ENCODE measurements around the gene DNAH10. TPM values are rescaled to one million over a fixed set of nuclear protein-coding genes. Genes with fewer than 3 reads are reported as not detected.

DNAH10 gene
- total RNA-seq, 1 experiment from 2014 or later, result not detected

DNA sequence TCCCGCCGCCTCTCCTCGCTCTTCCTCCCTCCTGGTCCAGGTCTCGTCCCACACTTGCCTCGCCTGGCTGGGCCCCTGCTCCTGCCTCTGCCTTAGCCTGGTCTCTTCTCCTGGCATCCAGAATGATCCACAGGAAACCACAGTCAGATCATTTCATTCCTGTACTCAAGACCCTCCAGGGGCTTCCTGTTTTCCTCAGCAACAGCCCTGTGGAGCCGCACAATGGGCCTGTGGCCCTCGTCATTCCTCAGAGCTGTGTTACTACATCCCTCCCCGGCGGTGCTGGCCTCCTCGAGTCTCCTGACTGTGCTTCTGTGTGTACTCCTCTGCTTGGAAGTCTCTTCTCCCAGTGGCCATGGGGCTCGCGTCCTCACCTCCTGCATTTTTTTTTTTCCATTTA is 29.9 kb upstream of the DNAH10 start:
- H3K27ac ChIP-seq, result no peak overlapping the region
- BruUV-seq (replicated peaks), result no TSS peak
- H3F3A ChIP-seq (ENCODE audit: insufficient read depth, low read depth), result no peaks in the 10 kb centered on the region
- ChIA-PET POLR2A (ENCODE audit: unreplicated experiment) (no interaction called here), CTCF (no interaction called here)
- no peaks in the 10 kb centered on the region for H3K27me3 ChIP-seq (ENCODE audit: insufficient read depth, low read depth)
- H2AFZ ChIP-seq, result no peak overlapping the region
- TF ChIP-seq, protein P1, sequence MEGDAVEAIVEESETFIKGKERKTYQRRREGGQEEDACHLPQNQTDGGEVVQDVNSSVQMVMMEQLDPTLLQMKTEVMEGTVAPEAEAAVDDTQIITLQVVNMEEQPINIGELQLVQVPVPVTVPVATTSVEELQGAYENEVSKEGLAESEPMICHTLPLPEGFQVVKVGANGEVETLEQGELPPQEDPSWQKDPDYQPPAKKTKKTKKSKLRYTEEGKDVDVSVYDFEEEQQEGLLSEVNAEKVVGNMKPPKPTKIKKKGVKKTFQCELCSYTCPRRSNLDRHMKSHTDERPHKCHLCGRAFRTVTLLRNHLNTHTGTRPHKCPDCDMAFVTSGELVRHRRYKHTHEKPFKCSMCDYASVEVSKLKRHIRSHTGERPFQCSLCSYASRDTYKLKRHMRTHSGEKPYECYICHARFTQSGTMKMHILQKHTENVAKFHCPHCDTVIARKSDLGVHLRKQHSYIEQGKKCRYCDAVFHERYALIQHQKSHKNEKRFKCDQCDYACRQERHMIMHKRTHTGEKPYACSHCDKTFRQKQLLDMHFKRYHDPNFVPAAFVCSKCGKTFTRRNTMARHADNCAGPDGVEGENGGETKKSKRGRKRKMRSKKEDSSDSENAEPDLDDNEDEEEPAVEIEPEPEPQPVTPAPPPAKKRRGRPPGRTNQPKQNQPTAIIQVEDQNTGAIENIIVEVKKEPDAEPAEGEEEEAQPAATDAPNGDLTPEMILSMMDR (conservative IDR thresholded peaks at IDR 0.05), result no peak
- TF ChIP-seq EZH2 (IDR thresholded peaks at IDR 0.05; ENCODE audit: low read depth), result no peak
- no peaks in the 10 kb centered on the region for H4K20me1 ChIP-seq (ENCODE audit: insufficient read depth)
- no peak overlapping the region for H3K4me3 ChIP-seq
- intact Hi-C loops (cut with micrococcal nuclease; ENCODE audit: unreplicated experiment), result no loop called here
- H3K9me3 ChIP-seq (ENCODE audit: insufficient read depth, low read depth), result no peaks in the 10 kb centered on the region
- H3K4me1 ChIP-seq (replicated peaks; ENCODE audit: insufficient read depth), result no peaks in the 10 kb centered on the region
- no peaks in the 10 kb centered on the region for H3K9me2 ChIP-seq (ENCODE audit: insufficient read depth)
- no peak for DNase-seq
- no peak overlapping the region for H3K4me2 ChIP-seq
- H3K79me2 ChIP-seq (ENCODE audit: low read depth), result no peaks in the 10 kb centered on the region
- H3K36me3 ChIP-seq (ENCODE audit: low read depth), result no peaks in the 10 kb centered on the region

DNA sequence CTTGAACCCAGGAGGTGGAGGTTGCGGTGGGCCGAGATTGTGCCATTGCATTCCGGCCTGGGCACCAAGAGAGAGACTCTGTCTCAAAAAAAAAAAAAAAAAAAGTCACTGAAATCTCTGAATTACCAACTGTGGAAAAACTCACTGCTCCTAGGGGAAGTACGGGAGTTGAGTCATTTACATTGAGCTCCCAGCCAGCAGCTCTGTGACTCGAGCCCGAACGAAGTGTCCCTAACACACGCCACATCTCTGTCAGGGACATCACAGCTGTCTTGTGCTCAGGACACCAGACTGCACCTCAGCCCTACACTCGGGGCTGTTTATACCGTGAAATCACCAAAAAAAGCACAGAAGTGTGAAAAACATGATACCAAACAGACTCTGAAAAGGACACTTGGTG is 28.9 kb upstream of the DNAH10 start:
- no peak for TF ChIP-seq EZH2 (IDR thresholded peaks at IDR 0.05; ENCODE audit: low read depth)
- TF ChIP-seq, protein P1 (conservative IDR thresholded peaks at IDR 0.05), result no peak
- Histone ChIP-seq H3K27ac (no peak overlapping the region), H3K9me3 (ENCODE audit: insufficient read depth, low read depth) (no peaks in the 10 kb centered on the region), H4K20me1 (ENCODE audit: insufficient read depth) (no peaks in the 10 kb centered on the region), H3K27me3 (ENCODE audit: insufficient read depth, low read depth) (no peaks in the 10 kb centered on the region), H3K36me3 (ENCODE audit: low read depth) (0 out of 2 replicates have a peak, but pooled peaks cover 6% of the 10 kb centered on the region), H3F3A (ENCODE audit: insufficient read depth, low read depth) (no peaks in the 10 kb centered on the region), H3K4me1 (replicated peaks; ENCODE audit: insufficient read depth) (no peaks in the 10 kb centered on the region), H2AFZ (no peak overlapping the region), H3K79me2 (ENCODE audit: low read depth) (no peaks in the 10 kb centered on the region), H3K4me3 (no peak overlapping the region), H3K9me2 (ENCODE audit: insufficient read depth) (no peaks in the 10 kb centered on the region), H3K4me2 (no peak overlapping the region)
- BruUV-seq (replicated peaks), result no TSS peak
- no peak for DNase-seq
- ChIA-PET POLR2A (ENCODE audit: unreplicated experiment) (no interaction called here), CTCF (no interaction called here)
- intact Hi-C loops (cut with micrococcal nuclease; ENCODE audit: unreplicated experiment), result no loop called here

DNA sequence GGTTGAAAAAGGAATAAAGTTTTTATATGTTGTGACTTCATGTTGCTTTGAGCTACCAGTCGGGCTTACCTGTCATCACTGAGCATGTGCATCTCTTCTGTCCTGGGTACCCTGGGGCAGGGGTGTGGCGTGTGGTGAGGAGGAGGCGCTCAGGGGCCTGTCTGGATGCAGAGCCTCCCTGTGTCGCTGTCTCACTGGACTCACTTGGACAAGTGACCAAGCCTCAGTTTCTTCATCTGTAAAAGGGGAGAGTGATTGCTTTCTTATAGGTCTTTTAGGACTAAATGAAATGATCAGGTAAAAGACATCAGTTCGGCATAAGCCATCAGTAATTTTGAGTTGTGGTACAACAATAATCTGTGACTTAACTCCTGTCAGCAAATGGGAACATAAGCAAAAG is 27.8 kb upstream of the DNAH10 start:
- Histone ChIP-seq H2AFZ (no peak overlapping the region), H3K36me3 (ENCODE audit: low read depth) (0 out of 2 replicates have a peak, but pooled peaks cover 6% of the 10 kb centered on the region), H3K9me2 (ENCODE audit: insufficient read depth) (no peaks in the 10 kb centered on the region), H4K20me1 (ENCODE audit: insufficient read depth) (no peaks in the 10 kb centered on the region), H3K4me3 (no peak overlapping the region), H3K27ac (no peak overlapping the region), H3K79me2 (ENCODE audit: low read depth) (no peaks in the 10 kb centered on the region), H3K27me3 (ENCODE audit: insufficient read depth, low read depth) (no peaks in the 10 kb centered on the region), H3K4me2 (no peak overlapping the region), H3K4me1 (replicated peaks; ENCODE audit: insufficient read depth) (no peaks in the 10 kb centered on the region), H3F3A (ENCODE audit: insufficient read depth, low read depth) (no peaks in the 10 kb centered on the region), H3K9me3 (ENCODE audit: insufficient read depth, low read depth) (no peaks in the 10 kb centered on the region)
- ChIA-PET POLR2A (ENCODE audit: unreplicated experiment) (no interaction called here), CTCF (no interaction called here)
- intact Hi-C loops (cut with micrococcal nuclease; ENCODE audit: unreplicated experiment), result no loop called here
- no TSS peak for BruUV-seq (replicated peaks)
- DNase-seq, result no peak
- TF ChIP-seq, protein P1 (conservative IDR thresholded peaks at IDR 0.05), result no peak
- no peak for TF ChIP-seq EZH2 (IDR thresholded peaks at IDR 0.05; ENCODE audit: low read depth)
